ENCODE results near the gene DSCAML1. TPM values are rescaled to one million over a fixed set of nuclear protein-coding genes. Genes with fewer than 3 reads are reported as not detected.

Gene DSCAML1
- total and polyA plus RNA-seq, 10 of the 15 experiments (the other 5 are each of a cell fraction or from before 2014, with no cell fraction given): 0.03 to 0.18 (median 0.06) TPM; not detected in 1

- TF ChIP-seq E2F4 (IDR thresholded peaks at IDR 0.05; ENCODE audit: low read depth, low read length) (no peak), JUNB (IDR thresholded peaks at IDR 0.05) (no peak), BRCA1 (IDR thresholded peaks at IDR 0.05; ENCODE audit: low read depth, low read length) (no peak)
These were observed 85.7 kb downstream of the DSCAML1 start (continued) for GRCh38 chr11:117711331-117711730.

- CTCF ChIA-PET: interaction anchor here (1.0 kb wide), 1 partner anchor 97 kb away, joined by 4 read pairs; no protein-coding TSS in a partner anchor
- in situ Hi-C loops (cut with MboI): no loop called here
- RAD21 ChIA-PET (ENCODE audit: unreplicated experiment): no interaction called here
- SMC1A ChIA-PET (ENCODE audit: uncharacterized antibody, unreplicated experiment): interaction anchor here (0.7 kb wide), 1 partner anchor 21 kb away, joined by 3 read pairs; no protein-coding TSS in a partner anchor
- no peaks in the 10 kb centered on the region for H3K79me2 ChIP-seq (ENCODE audit: control insufficient read depth, insufficient read depth, low read length)
- POLR2A ChIA-PET: no interaction called here
- BruUV-seq (replicated peaks): no TSS peak
- FAIRE-seq: no peak
- no peak overlapping the region for H3K4me2 ChIP-seq (ENCODE audit: control insufficient read depth, insufficient read depth)
- no peaks in the 10 kb centered on the region; the same call in 2 of the 3 replicates for H3K9me3 ChIP-seq (replicated peaks; ENCODE audit: control insufficient read depth, insufficient read depth, low read length)
- TF ChIP-seq LARP7 (IDR thresholded peaks at IDR 0.05) (no peak), SRF (IDR thresholded peaks at IDR 0.05; ENCODE audit: low read depth in 2 of 2, low read length in 2 of 2) (no peak), USF1 (IDR thresholded peaks at IDR 0.05; ENCODE audit: borderline replicate concordance, extremely low read length, insufficient read depth, low read depth, low read length) (no peak), GATAD2B (conservative IDR thresholded peaks at IDR 0.05; ENCODE audit: low read depth) (no peak), WRNIP1 (IDR thresholded peaks at IDR 0.05; ENCODE audit: borderline replicate concordance, low read depth, low read length) (no peak)
- no peak overlapping the region for H3K4me3 ChIP-seq
- intact Hi-C loops (cut with micrococcal nuclease; ENCODE audit: unreplicated experiment): no loop called here
- H4K20me1 ChIP-seq (ENCODE audit: control insufficient read depth, insufficient read depth): peaks cover 2% of the 10 kb centered on the region; the same call in 1 of the 2 replicates
- H3K9ac ChIP-seq (ENCODE audit: control insufficient read depth, insufficient read depth, low read length): no peak overlapping the region
- H3K27me3 ChIP-seq (replicated peaks in 1 of 2; ENCODE audit: control insufficient read depth in 2 of 2, insufficient read depth in 2 of 2, low read length in 1 of 2): peaks cover 0 to 4% of the 10 kb centered on the region in 2 experiments; a peak in 2 of 4 replicates
- no peak overlapping the region for H3K27ac ChIP-seq (ENCODE audit: control insufficient read depth, insufficient read depth)
- H3K36me3 ChIP-seq (ENCODE audit: control insufficient read depth in 2 of 2, insufficient read depth in 2 of 2, low read length in 1 of 2): no peaks in the 10 kb centered on the region
- H3K4me1 ChIP-seq (ENCODE audit: control insufficient read depth, insufficient read depth, low read length): no peaks in the 10 kb centered on the region
- no peak overlapping the region for H2AFZ ChIP-seq (ENCODE audit: control insufficient read depth, low read depth, low read length)
- no peak for ATAC-seq
- no peak for DNase-seq (ENCODE audit: low read depth, low spot score)
- 37% methylated on average over 4 of the region's 4 CpGs for WGBS (ENCODE audit: insufficient coverage, insufficient replicate concordance, low lambda C conversion rate, missing lambda C conversion rate)
These were observed 86.8 kb downstream of the DSCAML1 start for GRCh38 chr11:117710211-117710610.

Measured in GM12878 (cell line).